Cardiac muscle cell (in vitro differentiated cells and primary cell): ENCODE data around the gene PIK3IP1. TPM values are rescaled to one million over a fixed set of nuclear protein-coding genes. Genes with fewer than 3 reads are reported as not detected.

Experiments
- DNase-seq, 2 donors: peaks; one replicate each; pipeline versions ENCODE4 v3.0.0 to v3.0.0-alpha.2; 2010 to 2017; ENCODE audit warnings: low read depth in 1 of 2, low spot score in 1 of 2
- H3K27ac ChIP-seq: fragments of 200-600 bp; sonication (generic); 2 replicates; pipeline ENCODE4 v1.5.1; 2016
- H3K27me3 ChIP-seq: fragments of 200-600 bp; sonication (generic); 2 replicates; pipeline ENCODE4 v1.6.0; 2016; ENCODE audit warnings: control low read depth
- H3K36me3 ChIP-seq: fragments of 200-600 bp; sonication (generic); 2 replicates; pipeline ENCODE4 v1.5.1; 2016; ENCODE audit warnings: control low read depth
- H3K4me1 ChIP-seq: fragments of 200-600 bp; sonication (generic); 2 replicates; pipeline ENCODE4 v1.8.1; 2017; ENCODE audit warnings: low read depth, mild to moderate bottlenecking, mixed run types
- H3K4me3 ChIP-seq: fragments of 200-600 bp; sonication (generic); 2 replicates; pipeline ENCODE4 v1.5.1; 2016; ENCODE audit warnings: mild to moderate bottlenecking
- H3K9me3 ChIP-seq: fragments of 200-600 bp; sonication (generic); 2 replicates; pipeline ENCODE4 v1.5.1; 2017; ENCODE audit warnings: low read depth, mild to moderate bottlenecking, control low read depth
- CTCF ChIP-seq: IDR thresholded peaks from 2 replicates; pipeline ENCODE4 v1.5.1; 2012; ENCODE audit warnings: low read depth, mild to moderate bottlenecking, low read length
- polyA plus RNA-seq: library from polyadenylated mRNA; unstranded; fragments of >200 nt; fragmentation: Nextera tagmentation; extraction: Ambion mirVana; gene quantifications from 2 replicates; pipeline ENCODE4 v1.2.1, GENCODE V29; 2016
- total RNA-seq: library from RNA; depleted of rRNA; stranded (reverse); fragments of >200 nt; gene quantifications from 2 replicates; pipeline ENCODE4 v1.2.3, GENCODE V29; 2016

PIK3IP1 gene
- total and polyA plus RNA-seq, 2 experiments from 2014 or later: 7.2 to 12.0 TPM

GRCh38 chr22:31244943-31245451 is 47.3 kb downstream of the PIK3IP1 start:
- TF ChIP-seq CTCF: no peak
- no peak for DNase-seq
- Histone ChIP-seq H3K4me3 (no peak overlapping the region), H3K36me3 (no peaks in the 10 kb centered on the region), H3K9me3 (no peaks in the 10 kb centered on the region), H3K27me3 (no peaks in the 10 kb centered on the region), H3K27ac (peak overlapping the region; percentile 80), H3K4me1 (peaks cover 17% of the 10 kb centered on the region)

- Histone ChIP-seq H3K4me3 (no peak overlapping the region), H3K27ac (peak overlapping the region; percentile 80)
- no peak for TF ChIP-seq CTCF
These were observed 48.0 kb downstream of the PIK3IP1 start for GRCh38 chr22:31244046-31244942.

GRCh38 chr22:31243339-31244045 is 48.8 kb downstream of the PIK3IP1 start:
- DNase-seq: peak in 1 of 2 donors; percentile 12
- Histone ChIP-seq H3K36me3 (no peaks in the 10 kb centered on the region), H3K4me3 (no peak overlapping the region), H3K27ac (peak overlapping the region; percentile 80), H3K4me1 (peaks cover 16% of the 10 kb centered on the region), H3K9me3 (no peaks in the 10 kb centered on the region), H3K27me3 (no peaks in the 10 kb centered on the region)
- TF ChIP-seq CTCF: no peak

More at GRCh38 chr22:31244046-31244942, 48.0 kb downstream of the PIK3IP1 start:
- Histone ChIP-seq H3K36me3 (no peaks in the 10 kb centered on the region), H3K27me3 (no peaks in the 10 kb centered on the region), H3K9me3 (no peaks in the 10 kb centered on the region), H3K4me1 (peaks cover 22% of the 10 kb centered on the region)
- peak; percentile 69 to 80 for DNase-seq

- H3K4me3 ChIP-seq: no peak overlapping the region
These were observed 50.4 kb downstream of the PIK3IP1 start for GRCh38 chr22:31241936-31242335.

More at GRCh38 chr22:31241936-31242335, 50.4 kb downstream of the PIK3IP1 start:
- H3K27ac ChIP-seq: no peak overlapping the region
- TF ChIP-seq CTCF: peak; percentile 34
- H3K36me3 ChIP-seq: no peaks in the 10 kb centered on the region
- peak in 1 of 2 donors; percentile 64 for DNase-seq
- H3K27me3 ChIP-seq: no peaks in the 10 kb centered on the region
- H3K4me1 ChIP-seq: peaks cover 16% of the 10 kb centered on the region
- no peaks in the 10 kb centered on the region for H3K9me3 ChIP-seq
